ENCODE data around the gene XYLT2. TPM values are rescaled to one million over a fixed set of nuclear protein-coding genes. Genes with fewer than 3 reads are reported as not detected.
A peak's percentile ranks its signal among the peaks of the same experiment; 100 is the strongest.

Gene XYLT2
- total and polyA plus RNA-seq, 2 of the 13 experiments (the other 11 are each of a cell fraction or from before 2014, with no cell fraction given) = 17.0 to 22.1 TPM

DNA sequence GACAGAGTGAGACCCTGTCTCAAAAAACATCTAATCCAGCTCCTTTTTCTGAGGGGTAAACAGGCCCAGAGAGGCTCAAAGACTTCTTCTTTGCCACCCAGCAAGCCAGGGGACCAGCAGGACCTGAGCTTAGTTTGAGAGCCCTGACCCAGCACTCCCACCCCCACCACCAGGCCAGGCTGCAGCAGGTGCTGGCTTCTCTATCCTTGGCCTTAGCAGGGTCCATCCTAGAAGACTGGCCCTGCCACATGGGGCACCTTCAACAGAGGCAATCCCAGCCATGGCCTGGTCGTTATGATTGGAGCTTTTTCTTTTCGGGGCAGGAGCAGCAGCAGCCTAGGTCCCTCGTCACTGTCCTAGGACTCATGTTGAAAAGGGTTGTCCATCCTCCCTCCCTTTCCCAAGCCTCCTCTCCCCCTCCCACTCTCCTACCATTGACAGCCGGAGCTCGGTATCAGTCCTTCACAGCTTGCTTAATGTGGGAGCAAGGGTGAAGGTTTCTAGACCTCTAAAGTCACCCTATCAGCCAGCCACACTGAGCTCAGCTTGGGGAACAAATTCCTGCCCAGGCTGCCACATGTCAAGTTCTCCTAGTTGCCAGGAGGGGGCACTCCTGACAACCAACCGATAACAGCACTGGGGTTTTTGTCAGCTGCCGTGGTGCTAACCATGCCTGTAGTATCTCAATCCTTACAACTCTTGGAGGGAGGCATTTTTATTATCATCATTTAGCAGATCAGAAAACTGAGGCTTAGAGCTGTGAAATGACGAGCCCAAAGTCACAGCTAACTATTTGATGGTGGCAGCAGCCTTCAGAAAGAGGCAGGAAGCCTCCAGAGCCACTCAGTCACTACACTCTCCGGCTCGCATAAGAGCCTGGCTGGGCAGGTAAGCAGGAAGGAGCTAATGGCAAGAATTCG, 15.9 kb downstream of the XYLT2 start (continued):
- TF ChIP-seq REPIN1 (CRISPR knock-in tag; IDR thresholded peaks at IDR 0.05; ENCODE audit: borderline replicate concordance, low read depth) = peak; percentile 61; the same call in 1 of the 2 replicates
- 0 out of 2 replicates have a peak, but pooled peaks have one; percentile 61 for TF ChIP-seq AKAP8 (CRISPR knock-in tag; IDR thresholded peaks at IDR 0.05)
- TF ChIP-seq ZNF557 (CRISPR knock-in tag; IDR thresholded peaks at IDR 0.05) = no peak
- no peak for TF ChIP-seq MTA3 (CRISPR knock-in tag; IDR thresholded peaks at IDR 0.05)
- TF ChIP-seq ZNF768 (CRISPR knock-in tag; IDR thresholded peaks at IDR 0.05) = 0 out of 2 replicates have a peak, but pooled peaks have one; percentile 28
- TF ChIP-seq ZNF136 (CRISPR knock-in tag; IDR thresholded peaks at IDR 0.05; ENCODE audit: low read depth) = no peak
- TF ChIP-seq ZNF460 (CRISPR knock-in tag; IDR thresholded peaks at IDR 0.05; ENCODE audit: borderline replicate concordance) = no peak
- TF ChIP-seq MZF1 (CRISPR knock-in tag; IDR thresholded peaks at IDR 0.05; ENCODE audit: borderline replicate concordance) = no peak
- peak; percentile 82 for TF ChIP-seq ZNF547 (CRISPR knock-in tag; IDR thresholded peaks at IDR 0.05)
- no peak for TF ChIP-seq TRIM22 (IDR thresholded peaks at IDR 0.05)
- no peak for TF ChIP-seq MXD3 (CRISPR knock-in tag; IDR thresholded peaks at IDR 0.05)
- TF ChIP-seq, protein P1, sequence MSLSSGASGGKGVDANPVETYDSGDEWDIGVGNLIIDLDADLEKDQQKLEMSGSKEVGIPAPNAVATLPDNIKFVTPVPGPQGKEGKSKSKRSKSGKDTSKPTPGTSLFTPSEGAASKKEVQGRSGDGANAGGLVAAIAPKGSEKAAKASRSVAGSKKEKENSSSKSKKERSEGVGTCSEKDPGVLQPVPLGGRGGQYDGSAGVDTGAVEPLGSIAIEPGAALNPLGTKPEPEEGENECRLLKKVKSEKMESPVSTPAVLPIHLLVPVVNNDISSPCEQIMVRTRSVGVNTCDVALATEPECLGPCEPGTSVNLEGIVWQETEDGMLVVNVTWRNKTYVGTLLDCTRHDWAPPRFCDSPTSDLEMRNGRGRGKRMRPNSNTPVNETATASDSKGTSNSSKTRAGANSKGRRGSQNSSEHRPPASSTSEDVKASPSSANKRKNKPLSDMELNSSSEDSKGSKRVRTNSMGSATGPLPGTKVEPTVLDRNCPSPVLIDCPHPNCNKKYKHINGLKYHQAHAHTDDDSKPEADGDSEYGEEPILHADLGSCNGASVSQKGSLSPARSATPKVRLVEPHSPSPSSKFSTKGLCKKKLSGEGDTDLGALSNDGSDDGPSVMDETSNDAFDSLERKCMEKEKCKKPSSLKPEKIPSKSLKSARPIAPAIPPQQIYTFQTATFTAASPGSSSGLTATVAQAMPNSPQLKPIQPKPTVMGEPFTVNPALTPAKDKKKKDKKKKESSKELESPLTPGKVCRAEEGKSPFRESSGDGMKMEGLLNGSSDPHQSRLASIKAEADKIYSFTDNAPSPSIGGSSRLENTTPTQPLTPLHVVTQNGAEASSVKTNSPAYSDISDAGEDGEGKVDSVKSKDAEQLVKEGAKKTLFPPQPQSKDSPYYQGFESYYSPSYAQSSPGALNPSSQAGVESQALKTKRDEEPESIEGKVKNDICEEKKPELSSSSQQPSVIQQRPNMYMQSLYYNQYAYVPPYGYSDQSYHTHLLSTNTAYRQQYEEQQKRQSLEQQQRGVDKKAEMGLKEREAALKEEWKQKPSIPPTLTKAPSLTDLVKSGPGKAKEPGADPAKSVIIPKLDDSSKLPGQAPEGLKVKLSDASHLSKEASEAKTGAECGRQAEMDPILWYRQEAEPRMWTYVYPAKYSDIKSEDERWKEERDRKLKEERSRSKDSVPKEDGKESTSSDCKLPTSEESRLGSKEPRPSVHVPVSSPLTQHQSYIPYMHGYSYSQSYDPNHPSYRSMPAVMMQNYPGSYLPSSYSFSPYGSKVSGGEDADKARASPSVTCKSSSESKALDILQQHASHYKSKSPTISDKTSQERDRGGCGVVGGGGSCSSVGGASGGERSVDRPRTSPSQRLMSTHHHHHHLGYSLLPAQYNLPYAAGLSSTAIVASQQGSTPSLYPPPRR (CRISPR knock-in tag; IDR thresholded peaks at IDR 0.05; ENCODE audit: borderline replicate concordance) = no peak
- TF ChIP-seq MBNL3 (CRISPR knock-in tag; conservative IDR thresholded peaks at IDR 0.05) = no peak
- no peak for TF ChIP-seq CCAR2 (optimal IDR thresholded peaks at IDR 0.05; ENCODE audit: low read depth, low read length)
- peak; percentile 35; the same call in 1 of the 2 replicates for TF ChIP-seq MAX (IDR thresholded peaks at IDR 0.05)
- no peak for TF ChIP-seq AFF4 (CRISPR knock-in tag; IDR thresholded peaks at IDR 0.05)
- TF ChIP-seq SETDB1 (CRISPR knock-in tag; IDR thresholded peaks at IDR 0.05; ENCODE audit: borderline replicate concordance) = no peak
- TF ChIP-seq MBD4 (IDR thresholded peaks at IDR 0.05; ENCODE audit: borderline replicate concordance, low read length) = no peak

Data from HepG2 (cell line).